ENCODE results near the gene ST6GALNAC3.

Gene ST6GALNAC3

DNA sequence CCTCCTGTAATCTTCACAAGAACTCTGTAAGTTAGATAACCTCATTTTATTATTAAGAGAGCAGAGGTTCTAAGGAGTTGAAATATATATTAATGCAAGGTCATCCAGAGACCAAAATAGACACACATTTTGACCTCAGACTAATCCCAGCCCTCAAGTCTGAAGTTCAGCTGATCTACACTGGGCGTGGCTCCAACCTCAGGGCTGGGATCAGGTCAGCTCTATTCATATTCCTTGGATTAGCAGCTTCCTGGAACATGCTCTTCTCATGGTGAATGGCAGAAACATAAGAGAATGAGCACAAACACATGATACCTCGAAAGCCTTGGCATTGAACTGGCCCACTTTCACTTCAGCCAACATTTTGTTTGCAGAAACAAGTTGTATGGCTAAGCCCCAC is 592.0 kb downstream of the ST6GALNAC3 start:
- CTCF ChIA-PET: no interaction called here

DNA sequence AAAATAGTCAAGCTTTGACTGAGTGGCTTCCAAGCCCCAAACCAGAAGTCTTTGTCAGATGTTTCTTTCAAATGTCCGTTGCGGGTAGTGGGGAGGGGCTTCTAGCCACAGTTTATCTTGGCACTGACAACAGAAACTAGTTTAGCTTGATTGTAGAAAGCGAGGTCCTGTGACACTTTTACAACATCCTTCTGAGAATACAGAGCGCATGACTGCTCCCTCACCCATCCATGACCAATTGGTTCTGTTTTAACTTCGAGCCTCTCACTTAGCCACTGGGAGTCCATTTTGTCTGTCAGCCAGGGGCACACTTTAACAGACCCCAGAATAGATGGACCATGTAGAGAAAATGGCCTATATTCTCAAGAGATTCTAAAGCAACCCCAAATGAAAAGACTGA is 593.5 kb downstream of the ST6GALNAC3 start:
- TF ChIP-seq, protein P1, sequence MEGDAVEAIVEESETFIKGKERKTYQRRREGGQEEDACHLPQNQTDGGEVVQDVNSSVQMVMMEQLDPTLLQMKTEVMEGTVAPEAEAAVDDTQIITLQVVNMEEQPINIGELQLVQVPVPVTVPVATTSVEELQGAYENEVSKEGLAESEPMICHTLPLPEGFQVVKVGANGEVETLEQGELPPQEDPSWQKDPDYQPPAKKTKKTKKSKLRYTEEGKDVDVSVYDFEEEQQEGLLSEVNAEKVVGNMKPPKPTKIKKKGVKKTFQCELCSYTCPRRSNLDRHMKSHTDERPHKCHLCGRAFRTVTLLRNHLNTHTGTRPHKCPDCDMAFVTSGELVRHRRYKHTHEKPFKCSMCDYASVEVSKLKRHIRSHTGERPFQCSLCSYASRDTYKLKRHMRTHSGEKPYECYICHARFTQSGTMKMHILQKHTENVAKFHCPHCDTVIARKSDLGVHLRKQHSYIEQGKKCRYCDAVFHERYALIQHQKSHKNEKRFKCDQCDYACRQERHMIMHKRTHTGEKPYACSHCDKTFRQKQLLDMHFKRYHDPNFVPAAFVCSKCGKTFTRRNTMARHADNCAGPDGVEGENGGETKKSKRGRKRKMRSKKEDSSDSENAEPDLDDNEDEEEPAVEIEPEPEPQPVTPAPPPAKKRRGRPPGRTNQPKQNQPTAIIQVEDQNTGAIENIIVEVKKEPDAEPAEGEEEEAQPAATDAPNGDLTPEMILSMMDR (IDR thresholded peaks at IDR 0.05; ENCODE audit: insufficient read depth, low read length, missing control alignments): no peak
- H3K4me3 ChIP-seq (ENCODE audit: low read depth, low read length): no peak overlapping the region
- CTCF ChIA-PET: no interaction called here

More for the DNA sequence above, 592.0 kb downstream of the ST6GALNAC3 start:
- no peak overlapping the region for H3K4me3 ChIP-seq (ENCODE audit: low read depth, low read length)
- DNase-seq (ENCODE audit: low read depth, low spot score): no peak
- POLR2A ChIA-PET: no interaction called here
- TF ChIP-seq, protein P1 (IDR thresholded peaks at IDR 0.05; ENCODE audit: insufficient read depth, low read length, missing control alignments): no peak

DNA sequence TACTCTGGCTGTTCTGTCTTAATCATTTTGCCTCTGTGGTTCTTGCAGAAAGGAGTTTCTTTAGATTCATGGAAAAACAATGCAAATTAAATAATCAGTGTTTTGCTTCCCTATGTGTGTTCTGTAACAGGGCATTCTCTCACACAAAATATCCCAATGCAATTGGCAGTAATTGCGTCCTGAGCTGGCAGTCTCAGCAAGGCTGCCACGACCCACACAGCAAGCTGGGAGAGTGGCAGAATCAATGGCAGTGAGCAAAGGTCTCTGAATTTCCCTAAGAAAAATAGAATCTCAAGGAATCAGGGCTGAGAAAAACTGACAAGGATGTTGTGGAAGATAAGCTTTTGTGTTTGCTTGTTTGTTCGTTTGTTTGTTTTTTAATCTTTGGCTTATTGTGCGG is 594.6 kb downstream of the ST6GALNAC3 start:
- TF ChIP-seq, protein P1 (IDR thresholded peaks at IDR 0.05; ENCODE audit: insufficient read depth, low read length, missing control alignments): no peak
- ChIA-PET POLR2A (no interaction called here), CTCF (no interaction called here)
- no peak for DNase-seq (ENCODE audit: low read depth, low spot score)
- H3K4me3 ChIP-seq (ENCODE audit: low read depth, low read length): no peak overlapping the region

More for the DNA sequence above, 593.5 kb downstream of the ST6GALNAC3 start:
- POLR2A ChIA-PET: no interaction called here
- DNase-seq (ENCODE audit: low read depth, low spot score): no peak

DNA sequence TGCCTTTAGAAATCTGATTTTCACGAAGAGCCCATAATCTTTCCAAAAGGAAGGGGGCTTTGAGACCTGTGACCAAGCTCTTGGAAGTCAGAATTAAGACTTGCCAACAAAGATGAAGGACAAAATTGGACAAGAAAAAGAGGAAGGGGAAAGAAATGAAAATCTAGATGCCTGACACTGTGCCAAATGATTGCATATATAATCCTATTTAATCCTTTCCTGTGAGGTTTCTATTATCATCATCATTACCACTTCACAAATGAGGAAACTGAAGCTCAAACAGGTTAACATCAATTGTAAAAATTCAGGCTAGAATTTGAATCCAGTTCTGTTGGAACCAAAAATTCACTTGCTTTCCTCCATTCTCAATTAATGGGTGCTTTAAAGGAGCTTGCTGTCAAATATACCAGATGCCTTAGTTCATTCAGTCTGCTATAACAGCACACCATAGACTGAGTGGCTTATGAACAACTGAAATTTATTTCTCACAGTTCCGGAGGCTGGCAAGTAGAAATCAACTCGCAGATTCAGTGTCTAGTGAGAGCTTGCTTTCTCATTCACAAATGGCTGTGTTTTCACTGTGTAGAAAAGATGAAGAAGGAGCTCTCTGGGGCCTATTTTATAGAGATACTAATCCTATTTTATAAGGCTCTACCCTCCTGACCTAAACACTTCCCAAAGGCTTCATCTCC is 595.2 kb downstream of the ST6GALNAC3 start:
- CTCF ChIA-PET: no interaction called here
- TF ChIP-seq, protein P1 (IDR thresholded peaks at IDR 0.05; ENCODE audit: insufficient read depth, low read length, missing control alignments): no peak
- DNase-seq (ENCODE audit: low read depth, low spot score): no peak
- POLR2A ChIA-PET: no interaction called here
- H3K4me3 ChIP-seq (ENCODE audit: low read depth, low read length): no peak overlapping the region

DNA sequence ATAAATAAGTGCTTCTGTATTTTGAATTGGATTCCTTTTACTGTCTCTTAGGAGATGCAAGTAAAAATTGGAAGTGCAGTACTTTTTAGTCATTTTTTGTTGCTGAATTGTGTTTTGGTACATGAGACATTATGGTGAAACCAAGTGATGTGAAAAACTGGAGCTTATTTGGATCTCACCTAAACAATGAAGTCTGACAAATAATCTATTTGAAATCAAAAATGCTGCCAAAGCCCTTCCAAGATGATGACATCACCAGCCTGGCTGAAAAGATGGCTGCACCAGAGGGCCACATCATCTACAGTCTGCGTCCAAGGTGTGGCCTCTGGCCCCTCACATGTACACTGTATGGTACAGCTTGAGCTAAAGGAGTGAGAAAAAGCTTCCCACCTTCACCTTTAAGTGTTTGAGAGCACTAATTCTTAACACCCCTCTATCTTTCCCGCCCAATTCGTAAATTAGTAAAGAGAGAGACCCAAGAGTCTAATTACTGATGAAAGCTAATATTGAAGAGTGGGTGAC is 600.2 kb downstream of the ST6GALNAC3 start:
- H3K4me3 ChIP-seq (ENCODE audit: low read depth, low read length): no peak overlapping the region
- no peak for DNase-seq (ENCODE audit: low read depth, low spot score)
- ChIA-PET CTCF (no interaction called here), POLR2A (no interaction called here)
- TF ChIP-seq, protein P1 (IDR thresholded peaks at IDR 0.05; ENCODE audit: insufficient read depth, low read length, missing control alignments): no peak

DNA sequence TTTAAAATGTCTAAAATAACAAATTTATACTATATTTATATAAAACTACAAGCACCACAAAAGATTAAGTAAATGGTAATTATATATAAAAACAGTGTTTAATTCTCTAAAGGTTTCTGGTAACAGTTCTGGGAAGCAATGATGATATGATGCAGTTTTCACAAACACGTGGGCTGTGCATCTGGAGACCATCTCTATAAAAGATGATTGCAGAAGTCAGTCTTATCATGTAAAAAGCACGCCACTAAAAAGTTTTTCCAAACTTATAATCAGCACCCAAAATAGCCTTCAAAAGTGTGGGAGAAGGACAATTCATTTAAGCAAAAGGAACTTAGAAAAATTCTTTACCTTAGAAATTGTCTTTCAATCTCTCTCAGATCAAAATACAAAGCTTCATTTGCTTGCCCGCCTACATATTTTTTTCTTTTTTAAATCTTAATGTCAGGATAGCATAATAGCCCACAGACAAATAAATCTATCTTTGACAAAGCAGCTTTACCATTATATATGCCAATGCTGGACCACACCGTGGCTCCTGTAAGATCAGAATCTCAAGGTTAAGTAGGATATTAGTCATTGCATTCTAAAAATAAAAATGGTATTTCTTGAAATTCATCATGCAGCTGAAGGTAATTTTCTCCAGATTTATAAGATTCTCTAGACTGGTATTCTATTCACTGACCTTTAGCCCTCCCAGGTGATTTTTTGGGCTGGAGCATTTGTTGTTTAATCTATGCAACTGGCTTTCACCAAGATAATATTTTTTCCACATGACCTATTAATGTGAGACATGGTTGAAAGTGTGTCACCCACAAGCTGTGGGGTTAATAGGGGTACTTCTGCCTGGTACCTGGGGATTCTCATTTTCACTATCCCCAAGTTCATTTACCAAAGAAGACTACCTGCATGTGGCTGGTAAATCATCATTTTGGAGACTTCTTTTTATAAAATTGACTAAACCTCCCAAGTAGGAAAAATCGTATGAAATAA is 603.2 kb downstream of the ST6GALNAC3 start:
- ChIA-PET POLR2A (interaction anchor here (0.7 kb wide), 1 partner anchor 14 kb away, joined by 4 read pairs; no protein-coding TSS in a partner anchor), CTCF (no interaction called here)
- TF ChIP-seq, protein P1 (IDR thresholded peaks at IDR 0.05; ENCODE audit: insufficient read depth, low read length, missing control alignments): no peak
- DNase-seq (ENCODE audit: low read depth, low spot score): no peak
- no peak overlapping the region for H3K4me3 ChIP-seq (ENCODE audit: low read depth, low read length)

Data from AG04449 (cell line).